ENCODE measurements around the gene CCT6B. TPM values are rescaled to one million over a fixed set of nuclear protein-coding genes. Genes with fewer than 3 reads are reported as not detected.

CCT6B gene
- polyA plus RNA-seq, 3 donors, result 0.95 to 1.8 (median 1.4) TPM

GRCh38 chr17:34899643-34900291 is 61.5 kb downstream of the CCT6B start:
- Mint-ChIP-seq H3K36me3 (no peaks in the 10 kb centered on the region), H3K4me1 (no peaks in the 10 kb centered on the region), H3K4me3 (no peak overlapping the region), H3K9me3 (no peaks in the 10 kb centered on the region), H3K27me3 (ENCODE audit: low read depth in 3 of 3) (peaks cover 9 to 14% (median 13%) of the 10 kb centered on the region in 3 donors), H3K27ac (no peak overlapping the region)
- no peaks in the 10 kb centered on the region for H4K20me1 ChIP-seq (ENCODE audit: insufficient read depth, low read length)
- H3K79me2 ChIP-seq (ENCODE audit: insufficient read depth, low read length), result no peaks in the 10 kb centered on the region
- H3K36me3 ChIP-seq (replicated peaks in 1 of 2; ENCODE audit: control insufficient read depth in 1 of 2, insufficient read depth in 2 of 2, low read length in 2 of 2), result no peaks in the 10 kb centered on the region
- WGBS (ENCODE audit: insufficient coverage), result 90% methylated on average over 4 of the region's 6 CpGs
- H3K27ac ChIP-seq (ENCODE audit: low read depth in 1 of 2, low read length in 2 of 2), result no peak overlapping the region
- no peak overlapping the region for H2AFZ ChIP-seq (ENCODE audit: insufficient read depth, low read depth, low read length, poor library complexity, severe bottlenecking)
- no peaks in the 10 kb centered on the region for H3K27me3 ChIP-seq (ENCODE audit: control insufficient read depth in 2 of 2, insufficient read depth in 2 of 2, low read length in 2 of 2)
- DNase-seq, result no peak
- no peaks in the 10 kb centered on the region for H3K9me3 ChIP-seq (replicated peaks in 1 of 2; ENCODE audit: control insufficient read depth in 1 of 2, insufficient read depth in 1 of 2, low read length in 2 of 2)
- no peak overlapping the region for H3K9ac ChIP-seq (ENCODE audit: insufficient read depth, low read length, poor library complexity, severe bottlenecking)
- TF ChIP-seq, protein P1, sequence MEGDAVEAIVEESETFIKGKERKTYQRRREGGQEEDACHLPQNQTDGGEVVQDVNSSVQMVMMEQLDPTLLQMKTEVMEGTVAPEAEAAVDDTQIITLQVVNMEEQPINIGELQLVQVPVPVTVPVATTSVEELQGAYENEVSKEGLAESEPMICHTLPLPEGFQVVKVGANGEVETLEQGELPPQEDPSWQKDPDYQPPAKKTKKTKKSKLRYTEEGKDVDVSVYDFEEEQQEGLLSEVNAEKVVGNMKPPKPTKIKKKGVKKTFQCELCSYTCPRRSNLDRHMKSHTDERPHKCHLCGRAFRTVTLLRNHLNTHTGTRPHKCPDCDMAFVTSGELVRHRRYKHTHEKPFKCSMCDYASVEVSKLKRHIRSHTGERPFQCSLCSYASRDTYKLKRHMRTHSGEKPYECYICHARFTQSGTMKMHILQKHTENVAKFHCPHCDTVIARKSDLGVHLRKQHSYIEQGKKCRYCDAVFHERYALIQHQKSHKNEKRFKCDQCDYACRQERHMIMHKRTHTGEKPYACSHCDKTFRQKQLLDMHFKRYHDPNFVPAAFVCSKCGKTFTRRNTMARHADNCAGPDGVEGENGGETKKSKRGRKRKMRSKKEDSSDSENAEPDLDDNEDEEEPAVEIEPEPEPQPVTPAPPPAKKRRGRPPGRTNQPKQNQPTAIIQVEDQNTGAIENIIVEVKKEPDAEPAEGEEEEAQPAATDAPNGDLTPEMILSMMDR (IDR thresholded peaks at IDR 0.05), result no peak
- H3K4me2 ChIP-seq (replicated peaks; ENCODE audit: extremely low read depth, low read length, poor library complexity, severe bottlenecking), result no peak overlapping the region
- intact Hi-C loops (cut with micrococcal nuclease), result no loop called here
- H3K4me1 ChIP-seq (ENCODE audit: control insufficient read depth in 1 of 2, insufficient read depth in 2 of 2, low read length in 2 of 2), result no peaks in the 10 kb centered on the region
- no peak overlapping the region for H3K4me3 ChIP-seq (replicated peaks in 1 of 3; ENCODE audit: low read depth in 2 of 3, low read length in 3 of 3)

- Histone ChIP-seq H3K4me2 (replicated peaks; ENCODE audit: extremely low read depth, low read length, poor library complexity, severe bottlenecking) (no peak overlapping the region), H3K79me2 (ENCODE audit: insufficient read depth, low read length) (no peaks in the 10 kb centered on the region), H3K27me3 (ENCODE audit: control insufficient read depth in 2 of 2, insufficient read depth in 2 of 2, low read length in 2 of 2) (no peaks in the 10 kb centered on the region), H3K9ac (ENCODE audit: insufficient read depth, low read length, poor library complexity, severe bottlenecking) (no peak overlapping the region), H3K4me3 (replicated peaks in 1 of 3; ENCODE audit: low read depth in 2 of 3, low read length in 3 of 3) (no peak overlapping the region), H2AFZ (ENCODE audit: insufficient read depth, low read depth, low read length, poor library complexity, severe bottlenecking) (no peak overlapping the region), H3K27ac (ENCODE audit: low read depth in 1 of 2, low read length in 2 of 2) (no peak overlapping the region), H3K4me1 (ENCODE audit: control insufficient read depth in 1 of 2, insufficient read depth in 2 of 2, low read length in 2 of 2) (no peaks in the 10 kb centered on the region), H4K20me1 (ENCODE audit: insufficient read depth, low read length) (no peaks in the 10 kb centered on the region), H3K36me3 (replicated peaks in 1 of 2; ENCODE audit: control insufficient read depth in 1 of 2, insufficient read depth in 2 of 2, low read length in 2 of 2) (no peaks in the 10 kb centered on the region), H3K9me3 (replicated peaks in 1 of 2; ENCODE audit: control insufficient read depth in 1 of 2, insufficient read depth in 1 of 2, low read length in 2 of 2) (no peaks in the 10 kb centered on the region)
- no peak for DNase-seq
- no peak overlapping the region for H3K27ac Mint-ChIP-seq
- 33% methylated on average over 1 of the region's 5 CpGs for WGBS (ENCODE audit: insufficient coverage)
- H3K9me3 Mint-ChIP-seq, result no peaks in the 10 kb centered on the region
- TF ChIP-seq, protein P1 (IDR thresholded peaks at IDR 0.05), result no peak
- H3K4me3 Mint-ChIP-seq, result no peak overlapping the region
- no peaks in the 10 kb centered on the region for H3K36me3 Mint-ChIP-seq
- peaks cover 15 to 19% (median 16%) of the 10 kb centered on the region in 3 donors for H3K27me3 Mint-ChIP-seq (ENCODE audit: low read depth in 3 of 3)
- H3K4me1 Mint-ChIP-seq, result no peaks in the 10 kb centered on the region
- intact Hi-C loops (cut with micrococcal nuclease), result no loop called here
These were observed 65.9 kb downstream of the CCT6B start for GRCh38 chr17:34895383-34895782.

Measured in CD14-positive monocyte (primary cell).